ENCODE data around the gene CLEC2B.
A peak's percentile ranks its signal among the peaks of the same experiment; 100 is the strongest.

CLEC2B gene

DNA sequence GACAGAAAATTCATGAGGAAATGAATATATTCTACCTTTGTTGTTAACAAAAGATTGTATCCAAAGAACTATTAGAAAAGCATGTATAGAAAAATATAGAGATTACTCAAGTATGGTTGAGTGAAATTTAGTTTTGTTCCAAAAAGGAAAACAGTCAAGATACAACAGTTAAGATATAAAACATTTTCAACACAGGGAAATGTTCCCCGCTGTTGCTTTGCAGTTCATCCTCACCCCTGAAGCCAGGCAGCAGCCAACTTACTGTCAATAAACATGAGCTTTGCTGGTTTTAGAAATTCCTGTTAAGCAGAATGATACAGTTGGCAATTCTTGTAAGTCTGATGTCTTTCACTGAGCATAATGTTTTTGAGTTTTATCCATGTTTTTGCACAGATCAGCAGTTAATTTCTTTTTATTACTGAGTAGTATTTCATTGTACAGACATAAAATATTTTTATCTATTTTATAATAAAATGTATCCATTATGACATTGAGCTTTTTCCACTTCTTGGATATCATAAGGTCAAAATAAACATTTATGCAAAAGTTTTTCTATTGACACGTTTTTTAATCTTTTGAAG lies 1.2 kb upstream of the CLEC2B start:
- DNase-seq = no peak

DNA sequence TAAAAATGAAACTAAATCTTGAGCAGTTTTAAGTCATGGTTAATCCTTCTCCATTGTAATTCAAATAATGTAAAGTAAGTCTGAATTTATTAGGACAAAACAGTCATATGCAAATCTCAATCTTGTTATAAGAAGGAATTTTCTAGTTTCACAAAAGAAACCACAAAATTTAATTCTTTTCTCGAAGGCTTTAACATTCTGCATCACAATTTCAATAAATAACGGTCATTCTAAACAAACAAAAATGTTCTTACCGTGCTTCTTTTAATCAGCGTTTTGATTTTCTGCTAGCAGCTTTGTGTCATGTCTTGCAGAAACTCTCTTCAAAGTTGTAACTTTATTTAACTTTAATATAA lies 225 bp downstream of the CLEC2B start:
- DNase-seq = no peak

DNA sequence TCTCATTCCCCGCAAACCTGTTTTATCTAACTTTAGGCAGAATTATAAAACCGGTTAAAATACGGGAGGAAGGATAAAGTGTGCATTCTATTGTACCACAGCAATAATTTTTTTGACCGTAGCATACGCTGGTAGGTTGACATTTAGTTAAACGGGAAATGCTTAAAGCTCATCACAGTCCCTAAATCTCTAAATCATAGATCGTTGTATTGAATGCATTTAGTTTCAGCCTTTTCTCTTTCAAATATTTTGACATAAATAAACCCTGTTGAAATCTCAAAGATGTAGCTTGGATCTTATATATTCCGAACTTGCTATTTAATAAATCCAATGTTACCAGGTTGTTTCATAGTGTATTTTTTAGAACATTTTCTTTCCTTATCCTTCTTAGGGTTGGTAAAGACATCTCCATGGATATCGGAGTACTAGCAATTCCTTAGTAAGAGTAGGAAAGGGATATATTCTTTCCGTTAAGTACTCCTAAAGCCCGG lies 798 bp downstream of the CLEC2B start:
- no peak for DNase-seq

DNA sequence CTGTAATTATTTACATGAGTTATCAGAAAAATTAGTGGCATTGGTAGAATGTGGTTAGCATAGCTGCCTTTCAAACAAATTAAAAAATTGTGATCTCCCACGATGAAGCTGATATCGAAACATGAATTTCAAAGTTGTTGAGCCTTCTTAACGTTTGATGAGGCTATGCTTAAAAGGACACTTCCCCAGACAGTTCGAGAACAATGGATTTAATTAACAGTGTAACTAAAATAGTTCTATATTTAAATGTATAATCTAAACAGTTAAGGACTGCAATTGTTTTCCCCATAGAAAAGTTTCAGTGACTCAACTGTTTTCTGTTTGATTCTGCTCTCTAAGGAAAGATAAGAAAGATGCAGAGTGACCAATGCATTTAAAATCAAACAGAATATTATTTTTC lies 1.6 kb downstream of the CLEC2B start:
- no peak for DNase-seq

DNA sequence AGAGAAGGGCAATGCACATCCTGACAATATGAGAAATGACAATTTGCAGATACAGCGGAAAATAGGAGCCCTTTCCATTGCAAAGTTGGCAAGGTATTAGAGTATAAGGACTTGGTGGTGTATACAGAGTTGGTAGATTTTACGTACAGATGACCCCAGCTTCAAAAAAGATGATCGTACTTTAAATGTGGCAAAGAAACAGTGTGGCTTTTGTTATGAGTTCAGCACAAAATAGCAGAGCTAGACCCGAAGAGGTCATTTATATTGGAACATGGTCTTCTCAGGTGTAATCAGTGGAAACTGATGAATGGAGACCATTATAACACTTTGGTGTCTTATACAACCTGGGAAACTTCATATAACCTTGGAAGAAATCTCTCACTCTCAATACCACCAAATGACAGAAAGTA lies 2.3 kb downstream of the CLEC2B start:
- no peak for DNase-seq

DNA sequence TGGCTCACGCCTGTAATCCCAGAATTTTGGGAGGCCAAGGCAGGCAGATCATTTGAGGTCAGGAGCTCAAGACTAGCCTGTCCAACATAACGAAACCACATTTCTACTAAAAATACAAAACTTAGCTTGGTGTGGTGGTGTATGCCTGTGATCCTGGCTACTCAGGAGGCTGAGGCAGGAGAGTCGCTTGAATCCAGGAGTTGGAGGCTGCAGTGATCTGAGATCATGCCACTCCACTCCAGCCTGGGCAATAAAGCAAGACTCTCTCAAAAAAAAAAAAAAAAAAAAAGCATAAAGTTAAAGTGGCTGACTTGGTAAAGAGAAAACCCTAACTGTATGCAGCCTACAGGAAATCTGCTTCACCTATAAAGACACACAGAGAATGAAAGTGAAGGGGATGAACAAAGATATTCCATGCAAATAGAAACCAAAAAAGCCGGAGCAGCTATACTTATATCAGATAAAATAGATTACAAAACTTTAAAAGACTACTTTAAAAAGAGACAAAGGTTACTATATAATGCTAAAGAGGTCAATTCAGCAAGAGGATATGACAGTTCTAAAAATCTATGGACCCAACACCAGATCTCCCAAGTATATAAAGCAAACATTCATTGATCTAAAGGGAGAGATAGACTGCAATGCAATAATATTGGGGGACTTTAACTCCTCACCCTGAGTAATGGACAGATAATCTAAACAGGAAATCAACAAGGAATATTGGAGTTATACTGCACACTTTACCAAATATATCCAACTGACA lies 4.1 kb downstream of the CLEC2B start:
- DNase-seq = no peak

DNA sequence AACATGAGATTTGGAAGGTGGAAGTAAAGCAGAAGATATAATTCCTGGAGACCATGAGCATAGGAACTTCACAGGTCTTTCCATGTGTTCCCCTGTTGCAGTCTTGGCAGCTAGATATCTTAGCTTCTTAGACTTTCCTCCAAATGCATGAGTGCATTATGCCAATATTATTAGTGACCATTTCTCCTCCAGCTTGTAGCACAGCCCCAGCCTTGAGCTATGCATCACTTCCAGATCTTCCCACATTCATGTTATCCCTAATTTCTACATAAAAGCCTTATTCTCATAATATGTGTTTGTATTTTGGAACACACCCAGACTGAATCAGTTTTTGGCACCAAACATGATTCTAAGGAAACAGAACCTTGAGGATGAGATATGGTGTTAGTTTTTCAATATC lies 11.0 kb downstream of the CLEC2B start:
- no peak for DNase-seq

DNA sequence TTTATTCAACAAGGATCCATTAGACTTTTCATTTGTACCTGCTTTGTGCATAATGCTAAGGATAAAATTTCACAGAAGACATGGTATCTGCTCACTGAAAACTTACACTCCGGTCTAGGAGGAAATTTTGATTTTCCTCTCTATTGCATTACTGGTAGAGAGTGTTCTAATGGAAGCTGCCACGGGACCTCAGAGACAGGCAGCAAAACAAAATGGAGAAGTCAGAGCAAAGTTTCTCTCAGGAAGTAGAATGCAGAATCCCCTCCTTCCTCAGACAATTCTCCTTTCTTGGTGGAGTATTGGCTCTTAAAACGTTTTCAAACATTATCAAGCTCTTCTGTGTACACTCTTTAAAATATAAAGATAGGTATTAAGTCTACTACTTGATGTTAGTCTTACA lies 12.3 kb downstream of the CLEC2B start:
- no peak for DNase-seq

DNA sequence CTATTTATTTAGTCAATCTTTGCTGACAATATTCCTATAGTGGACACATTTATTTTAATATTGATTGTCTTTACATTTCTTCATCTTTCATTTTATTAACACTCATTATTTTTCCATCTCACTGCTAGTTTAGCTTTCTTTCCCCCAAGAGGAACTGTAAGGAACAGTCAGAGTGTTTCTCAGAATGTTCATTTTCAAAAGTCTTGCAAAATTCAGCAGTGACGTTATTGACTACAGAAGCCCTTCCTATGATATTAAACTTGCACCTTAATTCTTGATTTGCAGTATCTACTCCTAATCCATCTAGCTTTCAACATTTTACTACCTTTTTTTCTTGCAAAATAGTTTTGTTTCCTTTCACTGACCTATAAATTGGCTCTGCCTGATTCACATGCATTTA lies 13.0 kb downstream of the CLEC2B start:
- DNase-seq = no peak

DNA sequence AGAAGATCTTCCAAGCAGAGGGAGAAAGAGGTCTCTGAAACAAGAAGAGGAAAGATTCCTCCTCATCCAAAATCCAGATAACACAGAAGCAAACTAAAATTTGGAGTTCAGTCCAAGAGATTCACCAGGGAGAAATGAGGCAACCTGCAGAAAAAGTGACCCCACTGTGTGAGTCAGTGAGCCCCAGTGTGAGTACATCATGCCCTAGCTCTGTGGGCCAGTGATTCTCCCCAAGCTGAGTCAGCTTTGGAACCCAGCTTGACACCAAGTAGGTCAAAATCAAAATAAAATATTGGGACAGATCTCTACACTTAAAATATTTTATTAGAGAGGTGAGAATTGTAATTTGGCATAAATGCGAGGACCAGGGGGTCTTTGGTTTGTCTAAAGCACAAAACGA lies 17.2 kb downstream of the CLEC2B start:
- no peak for DNase-seq

DNA sequence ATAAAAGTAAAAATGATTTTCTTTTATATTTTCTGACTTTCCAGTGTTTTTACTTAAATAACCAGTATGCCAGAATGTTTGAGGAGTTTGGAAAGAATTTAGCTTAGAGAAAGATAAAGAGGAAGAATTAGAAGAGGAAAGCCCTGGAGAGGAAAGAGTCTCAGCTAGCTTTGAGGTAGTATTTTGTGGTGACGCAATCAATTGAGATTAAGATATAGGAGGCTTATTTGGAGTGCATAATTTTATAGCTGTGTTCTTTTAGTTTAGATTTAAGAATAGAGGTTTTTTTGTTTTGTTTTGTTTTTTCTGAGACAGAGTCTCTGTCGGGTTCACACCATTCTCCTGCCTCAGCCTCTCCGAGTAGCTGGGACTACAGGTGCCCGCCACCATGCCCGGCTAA lies 18.1 kb downstream of the CLEC2B start:
- no peak for DNase-seq

DNA sequence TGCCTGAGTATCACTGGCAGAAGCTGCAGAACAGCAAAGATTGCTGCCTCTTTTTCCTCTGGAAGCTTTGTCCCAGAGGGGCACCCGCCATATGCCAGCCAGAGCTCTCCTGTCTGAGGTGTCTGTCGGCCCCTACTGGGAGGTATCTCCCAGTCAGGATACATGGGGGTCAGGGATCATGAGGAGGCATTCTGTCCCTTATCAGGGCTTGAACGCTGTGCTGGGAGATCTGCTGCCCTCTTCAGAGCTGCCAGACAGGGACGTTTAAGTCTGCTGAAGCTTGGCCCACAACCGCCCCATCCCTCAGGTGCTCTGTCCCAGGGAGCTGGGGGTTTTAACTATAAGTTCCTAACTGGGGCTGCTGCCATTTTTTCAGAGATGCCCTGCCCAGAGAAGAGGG lies 20.3 kb downstream of the CLEC2B start:
- no peak for DNase-seq

DNA sequence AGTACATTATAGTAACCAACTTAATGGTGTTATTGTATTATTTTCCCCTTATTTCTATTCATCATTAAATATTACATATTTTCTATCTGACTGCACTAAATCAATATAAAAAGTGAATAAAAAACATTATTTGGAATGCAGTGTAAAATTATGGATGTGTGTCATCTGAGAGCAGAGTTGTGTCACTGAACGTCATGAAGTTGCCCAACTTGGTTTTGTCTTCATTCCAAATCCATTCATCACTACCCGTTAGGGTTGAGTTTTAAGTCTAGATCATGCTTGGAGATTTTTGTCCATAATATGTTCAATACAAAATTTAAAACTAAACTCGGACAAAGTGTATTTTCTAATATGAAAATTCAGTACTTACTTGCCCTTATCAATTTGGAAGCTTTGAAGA lies 25.7 kb downstream of the CLEC2B start:
- no peak for DNase-seq

DNA sequence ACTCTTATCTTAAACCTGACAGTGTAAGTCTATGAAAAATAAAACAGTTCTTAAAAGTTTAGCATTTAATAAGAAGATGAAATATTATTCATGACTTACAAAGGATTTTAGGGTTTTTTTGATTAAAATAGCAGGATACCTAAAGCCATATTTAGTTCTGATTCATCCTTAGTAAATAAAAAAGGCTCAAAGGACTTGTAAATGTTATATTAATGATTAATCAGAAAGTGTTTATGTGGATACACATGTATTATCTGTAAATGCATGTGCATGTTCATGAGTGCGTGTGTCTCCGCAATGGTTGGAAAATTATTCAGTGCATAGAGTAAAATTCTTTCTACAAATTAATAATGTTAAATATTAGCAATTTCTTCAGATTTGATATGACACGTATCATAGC lies 37.4 kb downstream of the CLEC2B start:
- DNase-seq = no peak

DNA sequence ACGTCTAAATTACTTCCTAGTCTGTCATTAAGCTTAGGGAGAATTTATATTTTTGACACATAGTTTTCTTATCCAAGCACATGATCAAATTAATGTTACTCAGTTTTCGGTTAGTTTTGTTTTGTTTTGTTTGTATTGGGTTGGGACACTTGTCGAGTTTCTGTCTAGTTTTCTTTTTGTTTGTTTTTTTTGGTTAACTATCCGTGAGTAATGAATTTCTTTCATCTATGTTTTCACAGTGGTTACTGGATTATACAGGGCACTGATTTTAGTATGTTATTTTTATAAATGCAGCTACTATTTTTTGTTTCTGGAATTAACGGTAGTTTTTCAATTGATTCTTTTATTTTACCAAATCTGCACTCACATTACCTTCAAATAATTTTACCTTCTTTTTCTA lies 39.2 kb downstream of the CLEC2B start:
- DNase-seq = no peak

DNA sequence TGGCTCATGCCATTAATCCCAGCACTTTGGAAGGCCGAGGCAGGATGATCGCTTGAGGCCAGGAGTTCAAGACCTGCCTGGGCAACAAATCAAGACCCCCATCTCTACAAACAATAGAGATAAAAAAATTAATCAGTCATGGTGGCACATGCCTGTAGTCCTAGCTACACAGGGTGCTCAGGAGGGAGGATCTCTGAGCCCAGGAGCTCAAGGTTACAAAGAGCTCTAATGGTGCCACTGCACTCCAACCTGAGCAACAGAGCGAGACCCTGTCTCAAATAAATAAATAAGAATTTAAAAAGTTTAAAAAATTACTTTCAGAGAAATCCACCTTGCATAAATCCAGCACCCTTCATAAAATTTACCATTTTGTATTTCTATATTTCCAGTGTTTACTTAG lies 39.7 kb downstream of the CLEC2B start:
- DNase-seq = no peak

DNA sequence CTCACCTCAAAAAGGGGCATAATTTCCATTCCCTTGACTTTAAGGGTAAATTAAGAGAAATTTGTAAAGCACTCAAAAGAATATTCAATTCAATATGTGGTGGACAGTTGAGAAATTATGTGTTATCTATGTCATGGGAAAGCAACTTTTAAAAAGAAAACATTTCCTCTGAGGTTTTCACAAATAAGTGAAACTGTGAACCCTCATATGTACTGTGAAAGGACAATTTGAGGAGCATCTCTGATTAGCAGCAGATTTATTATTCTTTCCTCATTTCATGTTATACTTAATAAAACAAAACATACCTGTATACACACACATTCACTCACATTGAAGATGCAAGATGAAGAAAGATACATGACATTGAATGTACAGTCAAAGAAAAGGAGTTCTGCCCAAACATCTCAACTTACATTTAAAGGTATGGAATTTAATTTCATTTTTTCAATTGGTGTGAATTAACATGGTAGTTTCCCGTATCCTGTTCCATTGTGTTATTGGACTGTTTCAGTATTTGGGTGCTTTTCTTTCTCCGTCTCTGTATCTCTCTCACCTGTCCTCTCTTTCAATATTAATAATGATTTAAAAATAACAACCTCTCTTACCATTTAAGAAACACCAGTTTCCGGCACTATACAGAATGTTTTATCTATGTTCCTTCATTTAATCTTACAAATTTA lies 41.8 kb downstream of the CLEC2B start, which contains the start of gene KLRF1:
TSS of gene KLRF1 (plus strand) at position 273 of the 680 bp plus-strand sequence. CDS start at position 337, 64 bp downstream.
- DNase-seq = no peak

DNA sequence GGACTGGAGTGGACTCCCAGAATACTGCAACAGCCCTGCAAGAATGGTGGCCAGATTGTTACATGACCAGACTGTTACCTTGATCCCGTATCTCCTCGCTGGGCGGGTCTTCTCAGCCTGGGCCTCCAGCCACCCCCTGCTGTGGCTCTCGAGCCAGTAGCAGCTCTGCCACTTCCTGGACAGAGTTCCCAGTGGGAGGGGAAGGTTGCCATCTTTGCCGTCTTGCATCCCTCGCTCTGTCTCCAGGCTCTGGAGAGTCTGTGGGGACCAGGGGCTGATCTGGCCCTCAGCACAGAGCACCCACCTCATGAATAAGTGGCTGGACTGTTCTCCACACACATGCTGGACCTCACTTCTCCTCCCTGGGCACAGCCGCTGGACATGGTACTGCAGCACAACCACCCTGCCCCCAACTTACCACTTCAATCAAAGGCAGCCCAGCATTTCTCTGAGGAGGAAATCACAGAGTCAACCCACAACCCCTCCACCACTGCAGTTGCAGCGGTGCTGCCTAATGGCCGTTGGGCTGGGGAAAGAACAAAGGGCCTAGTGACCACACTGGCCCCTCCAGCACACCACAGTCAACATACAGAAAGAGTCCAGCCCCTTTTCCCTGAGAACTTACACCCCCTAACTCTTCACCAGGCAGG lies 48.7 kb downstream of the CLEC2B start:
- DNase-seq = no peak

DNA sequence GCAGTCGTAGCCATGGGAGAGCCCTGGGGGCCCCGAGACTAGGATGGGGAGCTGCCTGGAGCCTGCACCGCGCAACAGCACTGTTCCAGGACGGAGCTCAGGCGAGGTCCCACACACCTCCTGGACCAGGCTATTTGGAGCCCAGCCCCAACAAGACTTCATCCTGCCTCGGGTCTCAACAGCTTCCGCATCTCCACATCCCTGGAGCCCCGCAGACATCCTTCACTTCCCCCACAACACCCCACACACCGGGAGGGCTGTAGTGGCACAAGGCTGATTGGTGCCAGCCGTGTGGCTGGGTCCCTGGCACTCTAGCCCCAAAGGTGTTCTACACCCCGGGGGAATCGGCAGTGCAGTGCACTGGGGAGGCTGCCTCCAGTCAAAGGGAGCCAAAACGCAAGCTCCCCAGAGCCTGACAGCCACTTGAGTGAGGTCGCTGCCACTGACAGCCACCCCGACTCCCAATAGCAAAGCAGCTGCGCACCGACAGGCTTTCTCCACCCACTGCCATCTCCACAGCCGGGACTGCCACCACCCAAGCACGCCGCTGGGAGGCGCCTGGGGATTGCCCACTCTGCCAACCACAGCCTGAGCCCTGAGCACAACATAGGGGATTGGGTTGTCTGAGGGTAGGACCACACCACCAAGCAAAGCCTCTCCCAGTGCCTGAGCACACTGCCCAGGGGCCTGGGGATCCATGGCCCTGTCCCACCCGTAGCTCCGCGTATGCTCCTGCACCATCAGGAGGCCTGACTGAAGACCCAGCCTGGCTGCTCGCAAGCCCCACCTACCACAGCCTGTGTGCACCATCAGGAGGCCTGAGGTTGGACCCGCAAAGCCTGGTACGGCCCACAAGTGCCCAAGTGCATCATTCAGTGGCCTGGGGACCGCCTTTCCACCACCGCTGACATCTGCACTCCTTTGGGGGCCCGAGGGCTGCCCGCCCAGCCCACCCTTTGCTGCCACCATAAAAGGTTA lies 55.0 kb downstream of the CLEC2B start:
- DNase-seq = peak in 41 of 56 donors; percentile 2 to 73 (median 20)

DNA sequence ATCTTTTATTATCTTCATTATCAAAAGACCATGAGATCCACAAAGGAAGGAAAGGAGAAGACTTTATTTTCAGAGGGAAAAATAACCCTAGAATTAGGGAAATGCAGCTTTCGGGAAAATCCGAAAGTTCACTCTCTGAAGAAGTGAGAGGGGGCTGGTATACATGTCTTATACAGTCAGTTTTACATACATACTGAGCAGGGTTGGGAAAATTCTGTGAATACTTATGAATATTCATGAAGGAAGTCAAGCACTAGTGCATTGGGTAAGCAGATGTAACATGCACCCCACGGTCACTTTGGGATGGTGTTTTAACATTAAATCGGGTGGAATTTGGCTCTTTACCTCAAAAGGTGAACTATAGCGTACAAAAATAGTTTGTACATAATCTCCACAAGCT lies 57.5 kb downstream of the CLEC2B start:
- DNase-seq = no peak

DNA sequence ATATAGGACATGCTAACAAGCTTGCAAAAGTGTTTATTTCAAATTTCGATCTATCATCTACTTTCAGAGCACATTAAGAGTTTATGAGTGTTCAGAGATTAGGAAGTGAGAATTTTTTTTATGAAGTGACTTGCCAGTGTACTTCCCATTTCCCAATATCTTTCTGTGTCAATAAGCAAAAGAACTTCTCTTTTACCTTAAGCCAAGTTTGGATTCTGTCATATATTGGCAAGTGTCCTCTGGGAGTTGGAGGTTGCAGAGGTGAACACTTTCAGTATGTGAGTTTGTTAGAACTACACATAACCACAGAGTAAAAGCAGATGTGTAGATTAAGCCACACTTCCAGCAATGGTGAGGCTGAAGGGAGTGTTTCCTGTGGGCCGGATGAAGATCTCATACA lies 58.5 kb downstream of the CLEC2B start:
- no peak for DNase-seq
